Panc1 (cell line): ENCODE data around the gene PUS1. TPM values are rescaled to one million over a fixed set of nuclear protein-coding genes. Genes with fewer than 3 reads are reported as not detected.
A peak's percentile ranks its signal among the peaks of the same experiment; 100 is the strongest.

Source experiments
- ATAC-seq: fragments of 200-7000 bp; cut with Tn5 transposase; 2 replicates; pipeline ENCODE4 v1.9.1; 2020; ENCODE audit warnings: mild to moderate bottlenecking, moderate library complexity
- BruUV-seq: library from RNA; stranded (reverse); fragments of 400-500 nt; replicated peaks from 2 replicates; lab custom pipeline; 2021; lab: Mats Ljungman, UMichigan
- CTCF ChIA-PET: fragments of 300-600 bp; sonication (Branson Sonifier 250); formaldehyde crosslinking; loops from one replicate; lab custom pipeline; 2022; ENCODE audit warnings: antibody characterized with exemption; lab: Charles Lee
- POLR2A ChIA-PET: fragments of 300-600 bp; sonication (Branson Sonifier 250); formaldehyde crosslinking; loops from one replicate; lab custom pipeline; 2022; ENCODE audit warnings: antibody characterized with exemption; lab: Charles Lee
- DNase-seq: peaks from one replicate; pipeline ENCODE4 v3.0.0-alpha.2; 2010; ENCODE audit warnings: low read depth, low spot score
- H3K27ac ChIP-seq: 2 replicates; pipeline ENCODE4 v1.5.1; 2011; ENCODE audit warnings: mild to moderate bottlenecking, low read length, inconsistent platforms
- H3K27me3 ChIP-seq: fragments of 200-500 bp; sonication (Bioruptor generic); 2 replicates; pipeline ENCODE4 v1.6.0; 2014; ENCODE audit warnings: low read length, inconsistent platforms; ENCODE audit not compliant: control insufficient read depth, insufficient read depth
- H3K36me3 ChIP-seq: fragments of 200-500 bp; sonication (Bioruptor generic); 2 replicates; pipeline ENCODE4 v1.5.1; 2014; ENCODE audit warnings: inconsistent platforms, mild to moderate bottlenecking, low read length, moderate library complexity; ENCODE audit not compliant: control insufficient read depth, insufficient read depth
- H3K4me1 ChIP-seq: 2 replicates; pipeline ENCODE4 v1.5.1; 2011; ENCODE audit warnings: inconsistent platforms, mild to moderate bottlenecking, low read length, moderate library complexity; ENCODE audit not compliant: control insufficient read depth, insufficient read depth
- H3K4me3 ChIP-seq, 2 experiments: 2 replicates each; pipeline ENCODE4 v1.5.1; 2011 to 2012; ENCODE audit warnings: low read depth in 2 of 2, low read length in 2 of 2, mild to moderate bottlenecking in 2 of 2, inconsistent platforms in 1 of 2, moderate library complexity in 1 of 2
- H3K9me3 ChIP-seq: fragments of 200-500 bp; sonication (Bioruptor generic); 2 replicates; pipeline ENCODE4 v1.5.1; 2014; ENCODE audit warnings: low read depth, mild to moderate bottlenecking, inconsistent platforms, low read length, moderate library complexity; ENCODE audit not compliant: control insufficient read depth, insufficient read depth
- POLR2AphosphoS5 ChIP-seq: IDR thresholded peaks from 2 replicates; pipeline ENCODE4 v1.6.1; 2012; ENCODE audit warnings: mild to moderate bottlenecking, low read depth, low read length, moderate library complexity
- SIN3A ChIP-seq: IDR thresholded peaks from 2 replicates; pipeline ENCODE4 v1.6.1; 2012; ENCODE audit warnings: low read depth, mild to moderate bottlenecking, low read length, moderate library complexity, borderline replicate concordance; ENCODE audit not compliant: insufficient read depth
- TCF7L2 ChIP-seq: IDR thresholded peaks from 2 replicates; pipeline ENCODE4 v1.6.1; 2011; ENCODE audit warnings: mild to moderate bottlenecking, low read depth, low read length, inconsistent platforms
- in situ Hi-C: cut with HindIII; loops from 2 replicates; pipeline ENCODE4 v1.10.0; 2016; ENCODE audit warnings: low sequenced_read_pairs, low pct_unique_long_range_greater_than_20kb
- intact Hi-C: fragments of 100-400 bp; cut with micrococcal nuclease; formaldehyde crosslinking; loops from one replicate; pipeline ENCODE4 v1.10.0; 2022; ENCODE audit not compliant: unreplicated experiment
- total RNA-seq: library from RNA; stranded (reverse); gene quantifications from one replicate; pipeline ENCODE4 v1.2.1, GENCODE V29; 2021; ENCODE audit not compliant: unreplicated experiment
- TF ChIP-seq, protein P1 (sequence below): fragments of 450-650 bp; IDR thresholded peaks from 2 replicates; pipeline ENCODE4 v1.5.1; 2017; ENCODE audit warnings: mild to moderate bottlenecking
- TF ChIP-seq, protein P2 (sequence below), 2 experiments: IDR thresholded peaks; 2 replicates each; pipeline ENCODE4 v1.6.1; 2011 to 2012; ENCODE audit warnings: low read depth in 2 of 2, control low read depth in 1 of 2, low read length in 1 of 2, mild to moderate bottlenecking in 1 of 2, moderate library complexity in 1 of 2; ENCODE audit not compliant: insufficient read depth in 1 of 2

Gene PUS1
- total RNA-seq, 1 experiment from 2014 or later = 108 TPM

GRCh38 chr12:131900397-131900796 lies 28.7 kb upstream of the PUS1 start:
- no peaks in the 10 kb centered on the region for H3K36me3 ChIP-seq
- ChIA-PET POLR2A (interaction anchor here (0.6 kb wide), 1 partner anchor 176 kb away, joined by 13 read pairs; no protein-coding TSS in a partner anchor), CTCF (no interaction called here)
- BruUV-seq = no TSS peak
- no peak for DNase-seq
- H3K4me1 ChIP-seq = no peaks in the 10 kb centered on the region; the same call in 1 of the 2 replicates
- TF ChIP-seq TCF7L2 (no peak), SIN3A (no peak), POLR2AphosphoS5 (no peak)
- TF ChIP-seq, protein P1, sequence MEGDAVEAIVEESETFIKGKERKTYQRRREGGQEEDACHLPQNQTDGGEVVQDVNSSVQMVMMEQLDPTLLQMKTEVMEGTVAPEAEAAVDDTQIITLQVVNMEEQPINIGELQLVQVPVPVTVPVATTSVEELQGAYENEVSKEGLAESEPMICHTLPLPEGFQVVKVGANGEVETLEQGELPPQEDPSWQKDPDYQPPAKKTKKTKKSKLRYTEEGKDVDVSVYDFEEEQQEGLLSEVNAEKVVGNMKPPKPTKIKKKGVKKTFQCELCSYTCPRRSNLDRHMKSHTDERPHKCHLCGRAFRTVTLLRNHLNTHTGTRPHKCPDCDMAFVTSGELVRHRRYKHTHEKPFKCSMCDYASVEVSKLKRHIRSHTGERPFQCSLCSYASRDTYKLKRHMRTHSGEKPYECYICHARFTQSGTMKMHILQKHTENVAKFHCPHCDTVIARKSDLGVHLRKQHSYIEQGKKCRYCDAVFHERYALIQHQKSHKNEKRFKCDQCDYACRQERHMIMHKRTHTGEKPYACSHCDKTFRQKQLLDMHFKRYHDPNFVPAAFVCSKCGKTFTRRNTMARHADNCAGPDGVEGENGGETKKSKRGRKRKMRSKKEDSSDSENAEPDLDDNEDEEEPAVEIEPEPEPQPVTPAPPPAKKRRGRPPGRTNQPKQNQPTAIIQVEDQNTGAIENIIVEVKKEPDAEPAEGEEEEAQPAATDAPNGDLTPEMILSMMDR = no peak
- TF ChIP-seq, protein P2, sequence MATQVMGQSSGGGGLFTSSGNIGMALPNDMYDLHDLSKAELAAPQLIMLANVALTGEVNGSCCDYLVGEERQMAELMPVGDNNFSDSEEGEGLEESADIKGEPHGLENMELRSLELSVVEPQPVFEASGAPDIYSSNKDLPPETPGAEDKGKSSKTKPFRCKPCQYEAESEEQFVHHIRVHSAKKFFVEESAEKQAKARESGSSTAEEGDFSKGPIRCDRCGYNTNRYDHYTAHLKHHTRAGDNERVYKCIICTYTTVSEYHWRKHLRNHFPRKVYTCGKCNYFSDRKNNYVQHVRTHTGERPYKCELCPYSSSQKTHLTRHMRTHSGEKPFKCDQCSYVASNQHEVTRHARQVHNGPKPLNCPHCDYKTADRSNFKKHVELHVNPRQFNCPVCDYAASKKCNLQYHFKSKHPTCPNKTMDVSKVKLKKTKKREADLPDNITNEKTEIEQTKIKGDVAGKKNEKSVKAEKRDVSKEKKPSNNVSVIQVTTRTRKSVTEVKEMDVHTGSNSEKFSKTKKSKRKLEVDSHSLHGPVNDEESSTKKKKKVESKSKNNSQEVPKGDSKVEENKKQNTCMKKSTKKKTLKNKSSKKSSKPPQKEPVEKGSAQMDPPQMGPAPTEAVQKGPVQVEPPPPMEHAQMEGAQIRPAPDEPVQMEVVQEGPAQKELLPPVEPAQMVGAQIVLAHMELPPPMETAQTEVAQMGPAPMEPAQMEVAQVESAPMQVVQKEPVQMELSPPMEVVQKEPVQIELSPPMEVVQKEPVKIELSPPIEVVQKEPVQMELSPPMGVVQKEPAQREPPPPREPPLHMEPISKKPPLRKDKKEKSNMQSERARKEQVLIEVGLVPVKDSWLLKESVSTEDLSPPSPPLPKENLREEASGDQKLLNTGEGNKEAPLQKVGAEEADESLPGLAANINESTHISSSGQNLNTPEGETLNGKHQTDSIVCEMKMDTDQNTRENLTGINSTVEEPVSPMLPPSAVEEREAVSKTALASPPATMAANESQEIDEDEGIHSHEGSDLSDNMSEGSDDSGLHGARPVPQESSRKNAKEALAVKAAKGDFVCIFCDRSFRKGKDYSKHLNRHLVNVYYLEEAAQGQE (IDR thresholded peaks at IDR 0.05; ENCODE audit: insufficient read depth in 1 of 2, low read depth in 2 of 2, low read length in 1 of 2) = no peak
- in situ Hi-C loops = no loop called here
- no peaks in the 10 kb centered on the region for H3K9me3 ChIP-seq
- no peaks in the 10 kb centered on the region for H3K27me3 ChIP-seq
- H3K27ac ChIP-seq = no peak overlapping the region
- intact Hi-C loops = no loop called here
- H3K4me3 ChIP-seq = no peak overlapping the region
- ATAC-seq = no peak

DNA sequence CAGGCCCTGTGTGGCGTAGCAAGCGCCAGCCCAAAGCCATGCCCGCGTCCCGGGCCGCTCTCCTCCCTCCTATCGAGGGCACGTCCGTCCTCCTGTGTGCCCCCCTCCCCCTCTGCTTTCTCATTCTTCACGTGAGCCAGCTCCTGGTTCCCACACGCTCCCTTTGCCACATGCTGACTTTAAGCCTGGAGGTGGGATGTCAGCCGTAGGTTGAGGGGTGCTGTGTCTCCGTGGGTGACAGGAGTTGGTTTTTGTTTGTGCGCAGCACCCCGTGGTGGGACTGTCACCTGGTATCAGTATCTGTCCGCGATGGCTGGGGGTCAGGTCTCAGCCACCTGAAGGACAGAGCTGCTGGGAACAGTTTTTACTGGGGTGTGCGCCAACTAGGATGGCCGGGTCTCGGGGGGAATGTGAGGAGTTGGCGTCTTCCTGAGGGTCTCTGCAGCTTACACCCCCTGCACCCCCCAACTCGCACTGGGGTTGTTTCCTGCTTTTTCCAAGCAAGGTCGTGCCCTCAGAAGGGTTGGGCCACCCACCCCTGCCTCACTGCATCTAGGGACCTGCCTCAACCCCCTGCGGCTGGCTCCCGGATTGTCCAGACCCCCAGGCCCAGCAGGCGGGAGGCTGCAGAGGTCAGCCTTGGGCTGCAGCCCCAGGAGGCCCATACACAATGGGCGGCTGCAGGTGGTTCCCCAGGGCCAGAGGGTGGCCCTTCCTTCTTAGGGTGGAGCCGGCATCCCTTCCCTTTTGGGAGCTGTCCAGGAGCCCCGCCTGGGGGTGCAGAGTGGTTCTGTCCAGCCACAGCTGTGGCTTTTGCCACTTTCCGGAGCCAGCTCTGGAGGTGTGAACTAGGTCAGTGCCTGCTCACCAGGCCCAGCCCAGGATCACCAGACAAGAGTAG lies 27.4 kb upstream of the PUS1 start:
- in situ Hi-C loops = no loop called here
- no TSS peak for BruUV-seq
- POLR2A ChIA-PET = no interaction called here
- H3K27me3 ChIP-seq = no peaks in the 10 kb centered on the region
- no peak overlapping the region for H3K4me3 ChIP-seq
- CTCF ChIA-PET = no interaction called here
- H3K27ac ChIP-seq = no peak overlapping the region
- peak; percentile 14; the same call in 1 of the 2 replicates for ATAC-seq
- no peak for TF ChIP-seq TCF7L2
- TF ChIP-seq POLR2AphosphoS5 = no peak
- TF ChIP-seq, protein P1 = no peak
- TF ChIP-seq, protein P2 (IDR thresholded peaks at IDR 0.05; ENCODE audit: insufficient read depth in 1 of 2, low read depth in 2 of 2, low read length in 1 of 2) = no peak
- no peak for TF ChIP-seq SIN3A
- no peaks in the 10 kb centered on the region for H3K36me3 ChIP-seq
- intact Hi-C loops = no loop called here
- no peaks in the 10 kb centered on the region; the same call in 1 of the 2 replicates for H3K4me1 ChIP-seq
- no peak for DNase-seq
- no peaks in the 10 kb centered on the region for H3K9me3 ChIP-seq
